ENCODE data around the gene SMARCB1.

Gene SMARCB1

GRCh38 chr22:23762842-23763578, 23.8 kb upstream of the SMARCB1 start, which contains the start of gene C22orf15:
TSS of gene C22orf15 (plus strand) at chr22:23762990. CDS start at chr22:23763307, 317 bp downstream.
- peak; percentile 53 for DNase-seq
- TF ChIP-seq CTCF (IDR thresholded peaks at IDR 0.05; ENCODE audit: low read depth, low read length) = no peak
- Histone ChIP-seq H3K36me3 (peaks cover 16% of the 10 kb centered on the region), H3K27me3 (ENCODE audit: insufficient read depth, low read depth, severe bottlenecking) (no peaks in the 10 kb centered on the region), H3K9me3 (ENCODE audit: severe bottlenecking) (no peaks in the 10 kb centered on the region), H3K4me3 (ENCODE audit: low read depth, low read length) (no peak within 1 kb of the TSS), H3K27ac (no peak within 1 kb of the TSS; the same call in 1 of the 2 replicates)

GRCh38 chr22:23763579-23763945, 23.2 kb upstream of the SMARCB1 start:
- no peak overlapping the region for H3K27ac ChIP-seq
- peaks cover 16% of the 10 kb centered on the region for H3K36me3 ChIP-seq
- no peaks in the 10 kb centered on the region for H3K27me3 ChIP-seq (ENCODE audit: insufficient read depth, low read depth, severe bottlenecking)
- H3K4me3 ChIP-seq (ENCODE audit: low read depth, low read length) = no peak overlapping the region
- DNase-seq = no peak
- no peaks in the 10 kb centered on the region for H3K9me3 ChIP-seq (ENCODE audit: severe bottlenecking)
- TF ChIP-seq CTCF (IDR thresholded peaks at IDR 0.05; ENCODE audit: low read depth, low read length) = no peak

GRCh38 chr22:23763954-23764353, 22.8 kb upstream of the SMARCB1 start:
- no peak for DNase-seq
- TF ChIP-seq CTCF (IDR thresholded peaks at IDR 0.05; ENCODE audit: low read depth, low read length) = no peak
- peaks cover 16% of the 10 kb centered on the region for H3K36me3 ChIP-seq
- no peak overlapping the region for H3K27ac ChIP-seq
- no peaks in the 10 kb centered on the region for H3K27me3 ChIP-seq (ENCODE audit: insufficient read depth, low read depth, severe bottlenecking)
- no peaks in the 10 kb centered on the region for H3K9me3 ChIP-seq (ENCODE audit: severe bottlenecking)
- H3K4me3 ChIP-seq (ENCODE audit: low read depth, low read length) = no peak overlapping the region

GRCh38 chr22:23764899-23765881, 21.6 kb upstream of the SMARCB1 start:
- H3K36me3 ChIP-seq = peaks cover 16% of the 10 kb centered on the region
- H3K27ac ChIP-seq = no peak overlapping the region
- no peak for DNase-seq
- no peaks in the 10 kb centered on the region for H3K27me3 ChIP-seq (ENCODE audit: insufficient read depth, low read depth, severe bottlenecking)
- H3K4me3 ChIP-seq (ENCODE audit: low read depth, low read length) = no peak overlapping the region
- no peak for TF ChIP-seq CTCF (IDR thresholded peaks at IDR 0.05; ENCODE audit: low read depth, low read length)
- no peaks in the 10 kb centered on the region for H3K9me3 ChIP-seq (ENCODE audit: severe bottlenecking)

GRCh38 chr22:23767303-23767672, 19.5 kb upstream of the SMARCB1 start:
- H3K27me3 ChIP-seq (ENCODE audit: insufficient read depth, low read depth, severe bottlenecking) = no peaks in the 10 kb centered on the region
- peak overlapping the region; percentile 89 for H3K27ac ChIP-seq
- DNase-seq = no peak
- no peaks in the 10 kb centered on the region for H3K9me3 ChIP-seq (ENCODE audit: severe bottlenecking)
- peak overlapping the region; percentile 58 for H3K4me3 ChIP-seq (ENCODE audit: low read depth, low read length)
- H3K36me3 ChIP-seq = peaks cover 16% of the 10 kb centered on the region
- no peak for TF ChIP-seq CTCF (IDR thresholded peaks at IDR 0.05; ENCODE audit: low read depth, low read length)

Measured in WERI-Rb-1 (cell line).